Heart left ventricle (tissue), 13 donors: ENCODE results near the gene MSRB3.

ENCODE experiments used
- CTCF ChIP-seq, 12 donors: fragments of 200-600 bp; sonication (generic) in 4 of 12; IDR thresholded peaks; one replicate each; pipeline versions ENCODE4 v1.5.0 to v1.8.0; 2018 to 2022; ENCODE audit warnings: antibody characterized with exemption in 12 of 12, mild to moderate bottlenecking in 5 of 12
- POLR2A ChIP-seq, 2 donors: fragments of 450-650 bp; IDR thresholded peaks; one replicate each; pipeline ENCODE4 v1.6.1; 2017; ENCODE audit warnings: antibody characterized with exemption in 2 of 2, mild to moderate bottlenecking in 2 of 2, moderate library complexity in 2 of 2
- donor health status: ischemic (EF 13 %, LVEDD 7.1; RV severe dilation, severe dysfunction).
- donor health status: DM: no; HTN: yes; CAD: no.
- donor health status: DM: no; HTN: no; CAD: no.
- donor health status: ischemic (EF 25% LVEDD 6.9; RV normal size, moderate dysfunction).
- donor health status: ischemic (EF 25% LVEDD 5.7; RV mildly dilated, moderate dysfunction).
- donor health status: ischemic (EF 35%, LVEDD 5.7; RV mildly dilated, moderate dysfunction).
- donor health status: nonischemic (EF 11% LVEDD 7.7; RV severe dilation, severe dysfunction).
- donor health status: DM: yes; HTN: yes; CAD: no.
- donor health status: PGD.
- donor health status: ischemic (EF 29% LVEDD 5.4; RV normal size, mild dysfunction).
- donor health status: nonischemic (EF 23%, LVEDD 6.1; RV moderate dilation, normal function).

GRCh38 chr12:65472079-65472478 lies 193.6 kb downstream of the MSRB3 start:
- TF ChIP-seq CTCF (IDR thresholded peaks at IDR 0.05): no peak
- TF ChIP-seq POLR2A (IDR thresholded peaks at IDR 0.05): no peak
